GM23338 (cell line): Measurements from ENCODE around the gene PRTN3. TPM values are rescaled to one million over a fixed set of nuclear protein-coding genes. Genes with fewer than 3 reads are reported as not detected.

Source experiments
- ATAC-seq: fragments of 200-7000 bp; cut with Tn5 transposase; 3 replicates; pipeline ENCODE4 v1.9.1; 2020
- DNase-seq: peaks from one replicate; pipeline ENCODE4 v3.0.0-alpha.2; 2015; ENCODE audit warnings: low spot score
- H2AFZ ChIP-seq: fragments of 200-600 bp; sonication (generic); 2 replicates; pipeline ENCODE4 v1.8.0; 2016; ENCODE audit warnings: antibody characterized with exemption, mild to moderate bottlenecking, moderate library complexity
- H3F3A ChIP-seq: fragments of 200-600 bp; sonication (generic); replicated peaks from 2 replicates; pipeline ENCODE4 v1.8.0; 2017; ENCODE audit warnings: antibody characterized with exemption, mixed run types, low read depth
- H3K27ac ChIP-seq: fragments of 200-600 bp; sonication (generic); 2 replicates; pipeline ENCODE4 v1.6.1; 2016; ENCODE audit warnings: low read depth
- H3K27me3 ChIP-seq: fragments of 200-600 bp; sonication (generic); 2 replicates; pipeline ENCODE4 v1.8.0; 2016; ENCODE audit warnings: mild to moderate bottlenecking, mixed run types, moderate library complexity; ENCODE audit not compliant: insufficient read depth
- H3K36me3 ChIP-seq: fragments of 200-600 bp; sonication (generic); 2 replicates; pipeline ENCODE4 v1.8.0; 2016; ENCODE audit warnings: mild to moderate bottlenecking; ENCODE audit not compliant: insufficient read depth
- H3K4me1 ChIP-seq: fragments of 200-600 bp; sonication (generic); 2 replicates; pipeline ENCODE4 v1.8.0; 2016; ENCODE audit warnings: mild to moderate bottlenecking, moderate library complexity; ENCODE audit not compliant: insufficient read depth
- H3K4me2 ChIP-seq: fragments of 200-600 bp; sonication (generic); 2 replicates; pipeline ENCODE4 v1.7.1; 2017; ENCODE audit warnings: mixed run types
- H3K4me3 ChIP-seq: fragments of 200-600 bp; sonication (generic); 2 replicates; pipeline ENCODE4 v1.6.1; 2016; ENCODE audit warnings: mixed run types
- H3K79me2 ChIP-seq: fragments of 200-600 bp; sonication (generic); replicated peaks from 2 replicates; pipeline ENCODE4 v1.8.0; 2017; ENCODE audit warnings: mild to moderate bottlenecking; ENCODE audit not compliant: insufficient read depth
- H3K9me2 ChIP-seq: fragments of 200-600 bp; sonication (generic); 2 replicates; pipeline ENCODE4 v1.8.0; 2017; ENCODE audit not compliant: insufficient read depth
- H4K20me1 ChIP-seq: fragments of 200-600 bp; sonication (generic); replicated peaks from 2 replicates; pipeline ENCODE4 v1.8.0; 2017; ENCODE audit warnings: mild to moderate bottlenecking; ENCODE audit not compliant: insufficient read depth
- H3K27ac Mint-ChIP-seq: 2 replicates; pipeline ENCODE4 v1.8.0; 2020; ENCODE audit warnings: inconsistent platforms, mild to moderate bottlenecking, moderate library complexity, mixed read lengths
- H3K27me3 Mint-ChIP-seq: 3 replicates; pipeline ENCODE4 v1.8.0; 2022; ENCODE audit warnings: low read depth, mild to moderate bottlenecking, moderate library complexity, mixed read lengths, inconsistent platforms; ENCODE audit not compliant: insufficient read depth, poor library complexity
- H3K36me3 Mint-ChIP-seq: 3 replicates; pipeline ENCODE4 v1.8.0; 2021; ENCODE audit warnings: low read depth, mild to moderate bottlenecking, inconsistent platforms, moderate library complexity, mixed read lengths
- H3K4me1 Mint-ChIP-seq: 3 replicates; pipeline ENCODE4 v1.8.0; 2020; ENCODE audit warnings: mild to moderate bottlenecking, inconsistent platforms, mixed read lengths
- H3K4me3 Mint-ChIP-seq: 3 replicates; pipeline ENCODE4 v1.8.0; 2021; ENCODE audit warnings: moderate library complexity, mild to moderate bottlenecking, inconsistent platforms, mixed read lengths
- H3K9me3 Mint-ChIP-seq: 3 replicates; pipeline ENCODE4 v1.8.0; 2020; ENCODE audit warnings: moderate library complexity, mild to moderate bottlenecking, inconsistent platforms, mixed read lengths
- CREB1 ChIP-seq: fragments of 250-450 bp; sonication (Bioruptor Pico); IDR thresholded peaks from 2 replicates; pipeline ENCODE4 v1.5.0; 2020; ENCODE audit warnings: low read depth, mild to moderate bottlenecking, moderate library complexity
- CTCF ChIP-seq, 2 experiments: fragments of 200-600 bp in 1 of 2; sonication (generic) in 1 of 2; conservative IDR thresholded peaks; 2 replicates each; pipeline versions ENCODE4 v1.5.1 to v1.6.1; 2016 to 2017; ENCODE audit warnings: antibody characterized with exemption in 2 of 2, low read depth in 2 of 2, mild to moderate bottlenecking in 2 of 2, moderate library complexity in 1 of 2
- ETS1 ChIP-seq: IDR thresholded peaks from 2 replicates; pipeline ENCODE4 v1.6.1; 2016; ENCODE audit warnings: antibody characterized with exemption
- EZH2 ChIP-seq: fragments of 200-600 bp; sonication (generic); IDR thresholded peaks from one replicate; pipeline ENCODE4 v1.8.0; 2017; ENCODE audit warnings: antibody characterized with exemption, mild to moderate bottlenecking, low read depth; ENCODE audit not compliant: unreplicated experiment
- EZH2phosphoT487 ChIP-seq: fragments of 200-600 bp; sonication (generic); IDR thresholded peaks from one replicate; pipeline ENCODE4 v1.8.1; 2018; ENCODE audit warnings: antibody characterized with exemption; ENCODE audit not compliant: unreplicated experiment
- JUNB ChIP-seq: IDR thresholded peaks from one replicate; pipeline ENCODE4 v1.6.1; 2016; ENCODE audit warnings: antibody characterized with exemption; ENCODE audit not compliant: unreplicated experiment
- NANOG ChIP-seq: IDR thresholded peaks from 2 replicates; pipeline ENCODE4 v1.6.1; 2016; ENCODE audit warnings: antibody characterized with exemption, borderline replicate concordance
- POLR2AphosphoS5 ChIP-seq: IDR thresholded peaks from 2 replicates; pipeline ENCODE4 v1.6.1; 2016; ENCODE audit warnings: antibody characterized with exemption, low read depth
- STAT1 ChIP-seq: IDR thresholded peaks from one replicate; pipeline ENCODE4 v1.6.1; 2016; ENCODE audit warnings: antibody characterized with exemption; ENCODE audit not compliant: unreplicated experiment
- ZNF114 ChIP-seq: fragments of 250-450 bp; sonication (Bioruptor Pico); IDR thresholded peaks from 2 replicates; pipeline ENCODE4 v1.5.0; 2020; ENCODE audit warnings: mild to moderate bottlenecking, moderate library complexity
- ZNF331 ChIP-seq: fragments of 250-450 bp; sonication (Bioruptor Pico); IDR thresholded peaks from 2 replicates; pipeline ENCODE4 v1.5.0; 2020; ENCODE audit warnings: low read depth, mild to moderate bottlenecking, moderate library complexity
- ZNF462 ChIP-seq: fragments of 250-450 bp; sonication (Bioruptor Pico); IDR thresholded peaks from 2 replicates; pipeline ENCODE4 v1.5.0; 2020; ENCODE audit warnings: mild to moderate bottlenecking, moderate library complexity
- polyA plus RNA-seq: library from polyadenylated mRNA; unstranded; fragments of >200 nt; fragmentation: Nextera tagmentation; extraction: Ambion mirVana; gene quantifications from 2 replicates; pipeline ENCODE4 v1.2.1, GENCODE V29; 2016
- total RNA-seq: library from RNA; depleted of rRNA; stranded (reverse); fragments of >200 nt; shearing (Covaris generic); gene quantifications from 2 replicates; pipeline ENCODE4 v1.2.3, GENCODE V29; 2014

Gene PRTN3
- total and polyA plus RNA-seq, 2 experiments from 2014 or later: 0.21 to 0.68 TPM

GRCh38 chr19:802498-803098, 38.2 kb upstream of the PRTN3 start (continued):
- no peak for TF ChIP-seq ZNF462 (CRISPR knock-in tag)
- TF ChIP-seq ZNF114 (CRISPR knock-in tag): no peak
- TF ChIP-seq JUNB: no peak
- no peak for TF ChIP-seq CREB1 (CRISPR knock-in tag)
- no peak for TF ChIP-seq NANOG
- no peak for TF ChIP-seq POLR2AphosphoS5
- no peak for TF ChIP-seq EZH2phosphoT487
- no peak for TF ChIP-seq ETS1

- H3K4me1 ChIP-seq: peaks cover 30% of the 10 kb centered on the region
- peaks cover 38% of the 10 kb centered on the region for H3K27me3 Mint-ChIP-seq
- no peak overlapping the region for H3K27ac Mint-ChIP-seq
- no peak for DNase-seq
- no peak overlapping the region; the same call in 1 of the 2 replicates for H3K27ac ChIP-seq
- peaks cover 98% of the 10 kb centered on the region for H3K79me2 ChIP-seq
- H3K4me2 ChIP-seq: no peak overlapping the region
- H3K36me3 Mint-ChIP-seq: peaks cover 87% of the 10 kb centered on the region
- H3K27me3 ChIP-seq: no peaks in the 10 kb centered on the region
- H3K4me1 Mint-ChIP-seq: peaks cover 40% of the 10 kb centered on the region
- H3K4me3 Mint-ChIP-seq: no peak overlapping the region
- no peak overlapping the region for H2AFZ ChIP-seq
- no peaks in the 10 kb centered on the region for H3K9me2 ChIP-seq
- no peak for ATAC-seq
- peaks cover 33% of the 10 kb centered on the region for H3K36me3 ChIP-seq
- H3K9me3 Mint-ChIP-seq: no peaks in the 10 kb centered on the region
- peaks cover 53% of the 10 kb centered on the region for H3F3A ChIP-seq
- no peak overlapping the region for H3K4me3 ChIP-seq
- H4K20me1 ChIP-seq: peaks cover 75% of the 10 kb centered on the region
- TF ChIP-seq EZH2phosphoT487: no peak
- TF ChIP-seq EZH2: no peak
- no peak for TF ChIP-seq ETS1
- no peak for TF ChIP-seq STAT1
- no peak for TF ChIP-seq ZNF114 (CRISPR knock-in tag)
- TF ChIP-seq CTCF (conservative IDR thresholded peaks at IDR 0.05; ENCODE audit: low read depth in 2 of 2): no peak
- TF ChIP-seq ZNF331 (CRISPR knock-in tag): no peak
- no peak for TF ChIP-seq POLR2AphosphoS5
Observed at GRCh38 chr19:803099-803561, 37.7 kb upstream of the PRTN3 start.
